Stimulated activated CD4-positive, alpha-beta T cell treated with anti-CD3 and anti-CD28 coated beads, Interleukin-12 subunit alpha, Interleukin-12 subunit beta, amount 100 ng/mL, for 4 hours (primary cell): ENCODE measurements around the gene TBCK.

ENCODE experiments used
- DNase-seq: peaks from one replicate; pipeline ENCODE4 v3.0.0-alpha.2; 2020

The TBCK gene

DNA sequence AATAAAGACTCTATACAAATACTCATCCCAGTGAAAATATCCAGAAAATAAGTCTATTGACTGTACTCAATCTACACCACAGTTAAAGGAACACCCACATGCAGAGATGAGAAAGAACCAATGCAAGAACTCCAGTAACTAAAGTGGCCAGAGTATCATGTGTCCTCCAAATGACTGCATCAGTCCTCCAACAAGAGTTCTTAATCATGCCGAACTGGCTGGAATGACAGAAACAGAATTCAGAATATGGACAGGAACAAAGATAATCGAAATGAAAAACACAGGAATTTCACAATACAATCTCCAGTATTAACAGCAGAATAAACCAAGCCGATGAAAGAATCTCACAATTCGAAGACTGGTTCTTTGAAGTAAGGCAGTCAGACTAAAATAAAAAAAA, 210.3 kb downstream of the TBCK start:
- DNase-seq = no peak

GRCh38 chr4:106104276-106104675, 211.7 kb downstream of the TBCK start:
- no peak for DNase-seq

- DNase-seq = no peak
Measured at GRCh38 chr4:106096454-106096853, 219.6 kb downstream of the TBCK start.

- no peak for DNase-seq
Measured at GRCh38 chr4:106095408-106095807, 220.6 kb downstream of the TBCK start.

DNA sequence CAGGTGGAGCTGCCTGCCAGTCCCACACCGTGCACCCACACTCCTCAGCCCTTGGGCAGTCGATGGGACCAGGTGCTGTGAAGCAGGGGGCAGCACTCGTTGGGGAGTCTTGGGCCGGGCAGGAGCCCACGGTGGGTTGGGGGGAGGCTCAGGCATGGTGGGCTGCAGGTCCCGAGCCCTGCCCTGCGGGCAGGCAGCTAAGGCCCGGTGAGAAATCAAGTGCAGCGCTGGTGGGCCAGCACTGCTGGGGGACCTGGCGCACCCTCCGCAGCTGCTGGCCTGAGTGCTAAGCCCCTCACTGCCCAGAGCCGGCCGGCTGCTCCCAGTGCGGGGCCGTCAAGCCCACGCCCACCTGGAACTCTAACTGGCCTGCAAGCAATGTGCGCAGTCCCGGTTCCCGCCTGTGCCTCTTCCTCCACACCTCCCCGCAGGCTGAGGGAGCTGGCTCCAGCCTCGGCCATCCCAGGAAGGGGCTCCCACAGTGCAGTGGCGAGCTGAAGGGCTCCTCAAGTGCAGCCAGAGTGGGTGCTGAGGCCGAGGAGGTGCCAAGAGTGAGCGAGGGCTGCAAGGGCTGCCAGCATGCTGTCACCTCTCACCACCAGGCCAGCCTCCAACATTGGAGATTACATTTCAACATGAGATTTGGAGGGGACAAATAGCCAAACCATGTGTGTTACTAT, 223.5 kb downstream of the TBCK start:
- DNase-seq = no peak

GRCh38 chr4:106090826-106091225, 225.2 kb downstream of the TBCK start:
- no peak for DNase-seq

- no peak for DNase-seq
Measured at GRCh38 chr4:106083065-106083464, 232.9 kb downstream of the TBCK start.

- no peak for DNase-seq
Measured at GRCh38 chr4:106080376-106080775, 235.6 kb downstream of the TBCK start.

- no peak for DNase-seq
Measured at GRCh38 chr4:106079616-106080015, 236.4 kb downstream of the TBCK start.

- no peak for DNase-seq
Measured at GRCh38 chr4:106065018-106065417, 251.0 kb downstream of the TBCK start.

DNA sequence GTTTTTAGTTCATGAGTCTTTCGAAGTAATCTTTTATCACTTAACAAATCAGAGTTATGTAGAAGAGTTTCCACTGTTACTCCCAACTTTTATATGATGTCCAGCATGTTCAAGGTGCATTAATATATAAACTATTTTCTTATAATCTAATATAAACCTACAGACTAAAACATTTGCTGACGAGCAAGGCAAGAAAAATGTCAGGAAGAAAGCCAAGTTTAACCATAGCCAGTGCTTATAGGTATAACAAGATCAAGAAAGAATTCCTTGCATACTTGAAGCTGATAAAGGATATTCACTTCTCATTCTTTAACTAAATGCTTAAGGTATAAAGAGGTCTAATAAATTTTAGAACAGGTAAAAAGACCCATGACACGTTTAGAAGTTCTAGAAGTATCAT, 253.0 kb downstream of the TBCK start:
- no peak for DNase-seq

GRCh38 chr4:106062452-106062875, 253.5 kb downstream of the TBCK start:
- DNase-seq = no peak

- no peak for DNase-seq
Measured at GRCh38 chr4:106058921-106059320, 257.1 kb downstream of the TBCK start.

- DNase-seq = no peak
Measured at GRCh38 chr4:106056914-106057313, 259.1 kb downstream of the TBCK start.

DNA sequence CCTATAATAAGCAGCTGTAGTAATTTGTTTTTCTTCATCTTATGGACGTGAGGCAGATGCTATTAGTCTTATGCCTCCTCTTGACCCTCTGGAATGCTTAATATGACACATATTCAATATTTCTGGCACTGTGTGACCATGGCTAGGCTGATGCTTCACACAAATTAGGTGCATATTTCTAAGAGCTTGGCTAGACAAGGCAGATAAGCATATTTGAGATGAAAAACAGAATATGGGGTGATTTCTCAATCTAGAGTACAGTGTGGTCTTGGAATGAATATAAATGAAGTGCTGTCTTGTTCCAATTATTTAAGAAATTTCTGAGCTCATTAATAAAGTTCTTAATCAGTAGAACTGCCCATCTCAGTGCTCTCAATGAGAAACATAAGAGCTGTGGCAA, 264.5 kb downstream of the TBCK start:
- DNase-seq = no peak

- no peak for DNase-seq
Measured at GRCh38 chr4:106049490-106049889, 266.5 kb downstream of the TBCK start.

- no peak for DNase-seq
Measured at GRCh38 chr4:106048250-106048971, 267.6 kb downstream of the TBCK start.

GRCh38 chr4:106046083-106046482, 269.9 kb downstream of the TBCK start:
- DNase-seq = no peak

GRCh38 chr4:106041294-106042002, 274.6 kb downstream of the TBCK start:
- no peak for DNase-seq

DNA sequence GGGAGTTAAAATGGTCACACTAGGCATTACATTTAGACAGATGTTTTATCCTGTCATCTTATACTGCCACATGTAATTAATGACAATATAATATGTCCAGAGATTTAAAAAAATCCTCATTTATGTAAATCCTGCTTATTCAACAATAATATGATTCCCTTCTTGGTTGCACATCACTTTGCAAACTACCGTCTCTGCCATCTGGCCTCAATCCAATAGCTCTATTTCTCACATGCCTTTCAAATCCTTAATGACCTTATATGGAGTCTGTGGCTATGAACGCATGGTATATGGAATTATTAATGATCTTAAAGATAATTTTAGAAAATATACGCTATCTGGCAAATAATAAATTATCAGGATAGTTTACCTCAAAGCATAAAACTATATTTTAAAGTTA, 276.2 kb downstream of the TBCK start:
- DNase-seq = no peak

DNA sequence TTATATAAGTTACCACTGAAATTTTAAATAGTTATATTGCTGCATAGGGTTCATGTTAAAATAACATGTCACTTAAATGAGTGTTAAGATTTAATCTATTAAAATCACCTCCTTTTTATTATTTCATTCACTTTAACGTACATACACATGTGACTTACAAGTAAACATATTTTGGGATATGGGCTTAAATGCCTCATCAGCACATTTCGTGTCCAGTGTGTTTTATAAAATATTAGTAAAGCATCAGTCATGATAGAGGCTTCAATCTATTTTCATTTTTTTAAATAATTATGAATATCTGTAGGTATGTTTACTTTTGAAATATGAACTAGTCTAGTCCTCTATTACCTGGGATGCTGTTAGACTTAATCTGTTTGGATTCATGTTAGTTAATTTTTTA, 277.1 kb downstream of the TBCK start:
- DNase-seq = no peak

DNA sequence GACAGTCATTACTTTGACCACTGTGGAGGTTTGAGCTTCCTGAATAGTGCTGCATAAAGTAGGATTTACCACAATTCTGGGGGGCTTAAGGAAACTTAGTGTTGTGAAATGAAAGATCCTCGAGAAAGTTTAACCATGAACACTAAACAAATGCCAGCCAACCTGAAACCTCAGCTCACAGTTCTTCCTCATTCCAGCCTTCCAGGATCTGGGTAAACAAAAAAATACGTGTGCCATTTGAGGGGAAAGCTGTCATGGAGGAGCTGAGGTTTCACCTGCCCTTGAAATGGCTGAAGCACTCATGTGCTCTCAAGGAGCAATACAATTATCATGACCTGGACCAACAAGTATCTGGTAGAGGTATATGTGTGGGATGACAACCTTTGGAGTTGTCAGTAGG, 278.0 kb downstream of the TBCK start:
- no peak for DNase-seq

GRCh38 chr4:106036848-106037247, 279.2 kb downstream of the TBCK start:
- DNase-seq = no peak

- DNase-seq = no peak
Measured at GRCh38 chr4:106036334-106036733, 279.7 kb downstream of the TBCK start.
